ENCODE results near the gene FAM219A. TPM values are rescaled to one million over a fixed set of nuclear protein-coding genes. Genes with fewer than 3 reads are reported as not detected.

FAM219A gene
- total RNA-seq, 1 donor from 2014 or later, result 221 TPM

DNA sequence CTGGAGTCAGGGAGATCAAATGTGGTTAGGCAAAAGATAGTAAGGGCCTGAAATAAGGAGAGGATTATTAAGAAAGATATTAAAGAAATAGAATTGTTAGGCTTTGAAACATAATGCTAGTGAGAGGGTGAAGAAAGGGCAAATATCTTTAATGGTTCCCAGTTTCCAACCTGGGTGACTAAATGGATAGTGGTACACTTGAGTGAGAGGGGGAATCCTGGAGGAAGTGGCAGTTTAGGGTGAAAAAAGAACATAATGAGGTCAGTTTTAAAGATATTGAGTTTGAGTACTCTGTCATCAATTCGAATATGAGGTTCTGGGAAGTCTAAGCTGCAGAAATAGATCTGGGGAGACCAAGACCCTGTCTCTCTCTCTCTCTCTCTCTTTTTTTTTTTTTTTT, 19.2 kb upstream of the FAM219A start:
- peaks cover 7% of the 10 kb centered on the region for H3K9me3 Mint-ChIP-seq (ENCODE audit: unreplicated experiment)
- no peak overlapping the region for H3K27ac Mint-ChIP-seq (ENCODE audit: unreplicated experiment)
- H3K27me3 Mint-ChIP-seq (ENCODE audit: unreplicated experiment), result peaks cover 13% of the 10 kb centered on the region
- no peak for TF ChIP-seq CTCF (IDR thresholded peaks at IDR 0.05; ENCODE audit: partially characterized antibody, unreplicated experiment)
- H3K4me3 Mint-ChIP-seq (ENCODE audit: unreplicated experiment), result no peak overlapping the region
- H3K4me1 Mint-ChIP-seq (ENCODE audit: low read depth, unreplicated experiment), result peaks cover 32% of the 10 kb centered on the region
- DNase-seq, result no peak
- H3K36me3 Mint-ChIP-seq (ENCODE audit: unreplicated experiment), result no peaks in the 10 kb centered on the region

- H3K36me3 Mint-ChIP-seq (ENCODE audit: unreplicated experiment), result no peaks in the 10 kb centered on the region
- peak overlapping the region; percentile 49 for H3K4me3 Mint-ChIP-seq (ENCODE audit: unreplicated experiment)
- peak overlapping the region; percentile 92 for H3K27ac Mint-ChIP-seq (ENCODE audit: unreplicated experiment)
- peaks cover 32% of the 10 kb centered on the region for H3K4me1 Mint-ChIP-seq (ENCODE audit: low read depth, unreplicated experiment)
- peaks cover 7% of the 10 kb centered on the region for H3K9me3 Mint-ChIP-seq (ENCODE audit: unreplicated experiment)
- H3K27me3 Mint-ChIP-seq (ENCODE audit: unreplicated experiment), result peaks cover 10% of the 10 kb centered on the region
- DNase-seq, result peak; percentile 47
- no peak for TF ChIP-seq CTCF (IDR thresholded peaks at IDR 0.05; ENCODE audit: partially characterized antibody, unreplicated experiment)
These were observed 16.7 kb upstream of the FAM219A start for GRCh38 chr9:34475097-34475496.

DNA sequence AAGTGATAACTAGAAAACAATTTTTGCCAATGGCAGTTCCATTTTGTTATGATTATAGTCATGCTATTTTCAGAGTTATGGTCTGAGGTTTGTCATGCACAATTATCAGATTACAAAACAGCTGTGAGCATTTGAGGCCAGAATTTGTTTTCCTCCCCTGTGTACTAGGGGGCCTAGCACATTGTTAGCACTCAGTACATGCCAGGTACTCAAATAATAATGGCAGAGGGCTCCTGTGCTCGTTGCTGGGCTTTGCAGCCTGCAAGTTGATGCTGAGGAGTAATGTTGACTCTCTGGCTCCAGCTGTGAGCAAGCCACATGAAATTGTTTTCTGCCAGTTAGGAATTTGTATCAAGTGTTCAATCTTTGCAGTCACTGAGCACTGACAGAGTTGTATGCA, 7.1 kb upstream of the FAM219A start:
- no peak for TF ChIP-seq CTCF (IDR thresholded peaks at IDR 0.05; ENCODE audit: partially characterized antibody, unreplicated experiment)
- no peak for DNase-seq

DNA sequence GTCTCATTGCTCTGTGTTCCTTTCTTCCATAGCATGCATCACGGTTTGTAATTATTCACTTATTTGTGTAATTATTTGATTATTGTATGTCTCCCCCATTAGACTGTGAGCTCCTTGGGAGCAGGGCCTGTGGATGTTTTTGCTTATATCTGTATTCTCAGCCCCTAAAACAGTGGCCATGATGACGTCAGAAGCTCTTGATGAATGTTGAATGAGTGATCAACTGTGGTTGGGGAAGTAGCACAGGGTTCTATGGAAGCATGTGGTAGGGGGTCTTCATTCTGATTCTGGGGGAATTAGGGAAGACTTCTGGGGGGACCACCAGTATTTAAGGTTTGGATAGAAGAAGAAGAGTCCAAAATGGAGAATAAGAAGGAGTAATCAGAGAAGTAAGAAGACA, 6.2 kb upstream of the FAM219A start:
- H3K36me3 Mint-ChIP-seq (ENCODE audit: unreplicated experiment), result no peaks in the 10 kb centered on the region
- H3K27me3 Mint-ChIP-seq (ENCODE audit: unreplicated experiment), result peaks cover 2% of the 10 kb centered on the region
- peaks cover 5% of the 10 kb centered on the region for H3K4me1 Mint-ChIP-seq (ENCODE audit: low read depth, unreplicated experiment)
- TF ChIP-seq CTCF (IDR thresholded peaks at IDR 0.05; ENCODE audit: partially characterized antibody, unreplicated experiment), result no peak
- no peak for DNase-seq
- peaks cover 3% of the 10 kb centered on the region for H3K9me3 Mint-ChIP-seq (ENCODE audit: unreplicated experiment)
- no peak overlapping the region for H3K4me3 Mint-ChIP-seq (ENCODE audit: unreplicated experiment)
- no peak overlapping the region for H3K27ac Mint-ChIP-seq (ENCODE audit: unreplicated experiment)

More for the DNA sequence above, 7.1 kb upstream of the FAM219A start:
- Mint-ChIP-seq H3K4me1 (ENCODE audit: low read depth, unreplicated experiment) (peaks cover 2% of the 10 kb centered on the region), H3K36me3 (ENCODE audit: unreplicated experiment) (no peaks in the 10 kb centered on the region), H3K4me3 (ENCODE audit: unreplicated experiment) (no peak overlapping the region), H3K9me3 (ENCODE audit: unreplicated experiment) (no peaks in the 10 kb centered on the region), H3K27me3 (ENCODE audit: unreplicated experiment) (no peaks in the 10 kb centered on the region), H3K27ac (ENCODE audit: unreplicated experiment) (no peak overlapping the region)

DNA sequence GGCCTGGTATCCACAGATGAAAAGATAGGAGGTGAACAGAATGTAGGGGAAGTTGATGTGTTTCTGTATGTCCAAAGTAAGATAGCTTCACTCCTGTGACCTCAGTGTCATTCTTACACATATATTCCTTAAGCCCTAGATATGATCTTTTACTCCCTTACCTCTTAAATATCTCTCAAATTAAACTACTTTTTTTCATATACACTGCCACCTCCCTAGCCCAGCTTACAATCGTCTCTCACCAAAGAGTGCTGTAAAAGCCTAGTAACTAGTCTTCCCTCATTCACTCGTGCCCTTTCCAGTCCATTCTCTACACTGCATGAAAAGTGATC, 5.5 kb upstream of the FAM219A start:
- TF ChIP-seq CTCF (IDR thresholded peaks at IDR 0.05; ENCODE audit: partially characterized antibody, unreplicated experiment), result no peak
- no peak for DNase-seq
- H3K9me3 Mint-ChIP-seq (ENCODE audit: unreplicated experiment), result peaks cover 8% of the 10 kb centered on the region
- H3K4me3 Mint-ChIP-seq (ENCODE audit: unreplicated experiment), result no peak overlapping the region
- no peak overlapping the region for H3K27ac Mint-ChIP-seq (ENCODE audit: unreplicated experiment)
- no peaks in the 10 kb centered on the region for H3K36me3 Mint-ChIP-seq (ENCODE audit: unreplicated experiment)
- peaks cover 10% of the 10 kb centered on the region for H3K4me1 Mint-ChIP-seq (ENCODE audit: low read depth, unreplicated experiment)
- peaks cover 6% of the 10 kb centered on the region for H3K27me3 Mint-ChIP-seq (ENCODE audit: unreplicated experiment)
